K562 (cell line): ENCODE results near the gene BLM. TPM values are rescaled to one million over a fixed set of nuclear protein-coding genes. Genes with fewer than 3 reads are reported as not detected.
A peak's percentile ranks its signal among the peaks of the same experiment; 100 is the strongest.

ENCODE experiments used
- CREB3 ChIP-seq: fragments of 450-650 bp; conservative IDR thresholded peaks from 2 replicates; pipeline ENCODE4 v1.6.1; 2016; ENCODE audit warnings: missing genetic modification characterization, low read depth, mild to moderate bottlenecking, missing compliant biosample characterization, moderate library complexity
- E2F8 ChIP-seq: fragments of 450-650 bp; IDR thresholded peaks from 2 replicates; pipeline ENCODE4 v1.7.1; 2018; ENCODE audit warnings: mild to moderate bottlenecking, low read depth; ENCODE audit not compliant: partially characterized antibody
- GABPA ChIP-seq: fragments of 200-800 bp; sonication (Bioruptor generic); conservative IDR thresholded peaks from 2 replicates; pipeline ENCODE4 v1.6.1; 2016; ENCODE audit warnings: low read depth, missing genetic modification characterization, missing compliant biosample characterization
- GATA2 ChIP-seq: sonication (generic); formaldehyde crosslinking; IDR thresholded peaks from 2 replicates; pipeline ENCODE4 v1.4.0; 2020; ENCODE audit warnings: mild to moderate bottlenecking, missing genetic modification reagents
- GTF2A2 ChIP-seq: IDR thresholded peaks from 2 replicates; pipeline ENCODE4 v1.6.1; 2016; ENCODE audit warnings: mild to moderate bottlenecking, missing genetic modification characterization, missing compliant biosample characterization
- HCFC1 ChIP-seq: IDR thresholded peaks from 2 replicates; pipeline ENCODE4 v1.6.1; 2012; ENCODE audit warnings: low read depth, low read length, improper control_type of control experiment
- HNRNPH1 ChIP-seq: fragments of 200-400 bp; formaldehyde crosslinking; optimal IDR thresholded peaks from 2 replicates; pipeline ENCODE3; 2017; ENCODE audit warnings: low read depth, mild to moderate bottlenecking, low read length, moderate library complexity
- HNRNPUL1 ChIP-seq: fragments of 200-400 bp; formaldehyde crosslinking; IDR thresholded peaks from 2 replicates; pipeline ENCODE4 v1.6.1; 2017; ENCODE audit warnings: low read length
- KDM5B ChIP-seq: fragments of 200-600 bp; sonication (generic); IDR thresholded peaks from 2 replicates; pipeline ENCODE4 v1.6.1; 2012; ENCODE audit warnings: low read depth, mild to moderate bottlenecking, moderate library complexity, low read length, control low read depth, inconsistent platforms; ENCODE audit not compliant: insufficient replicate concordance
- PML ChIP-seq: IDR thresholded peaks from 2 replicates; pipeline ENCODE4 v1.6.1; 2012; ENCODE audit warnings: low read length, inconsistent platforms
- RAD51 ChIP-seq: fragments of 450-650 bp; IDR thresholded peaks from 2 replicates; pipeline ENCODE4 v1.7.1; 2016; ENCODE audit warnings: low read depth, mild to moderate bottlenecking, borderline replicate concordance
- SMAD3 ChIP-seq: fragments of 450-650 bp; formaldehyde crosslinking; conservative IDR thresholded peaks from 2 replicates; pipeline ENCODE4 v1.4.0; 2020; ENCODE audit warnings: mild to moderate bottlenecking
- SMARCE1 ChIP-seq: fragments of 450-650 bp; IDR thresholded peaks from 2 replicates; pipeline ENCODE4 v1.7.1; 2016; ENCODE audit warnings: mild to moderate bottlenecking
- SREBF2 ChIP-seq: sonication (generic); formaldehyde crosslinking; IDR thresholded peaks from 2 replicates; pipeline ENCODE4 v1.4.0; 2020; ENCODE audit warnings: mild to moderate bottlenecking, missing genetic modification reagents
- SRSF1 ChIP-seq: fragments of 200-400 bp; formaldehyde crosslinking; IDR thresholded peaks from 2 replicates; pipeline ENCODE4 v1.6.1; 2017; ENCODE audit warnings: mild to moderate bottlenecking, low read depth, low read length, moderate library complexity
- SRSF7 ChIP-seq: fragments of 200-400 bp; formaldehyde crosslinking; optimal IDR thresholded peaks from 2 replicates; pipeline ENCODE3; 2017; ENCODE audit warnings: mild to moderate bottlenecking, low read depth, low read length
- STAT6 ChIP-seq: sonication (generic); formaldehyde crosslinking; IDR thresholded peaks from 2 replicates; pipeline ENCODE4 v1.8.1; 2023; ENCODE audit warnings: mild to moderate bottlenecking, missing genetic modification reagents
- TARDBP ChIP-seq: fragments of 450-650 bp; IDR thresholded peaks from 2 replicates; pipeline ENCODE4 v1.6.1; 2016
- TEAD2 ChIP-seq: fragments of 450-650 bp; IDR thresholded peaks from 2 replicates; pipeline ENCODE4 v1.6.1; 2016; ENCODE audit warnings: missing genetic modification characterization, control low read depth, missing compliant biosample characterization
- TFAP4 ChIP-seq: sonication (generic); formaldehyde crosslinking; IDR thresholded peaks from 2 replicates; pipeline ENCODE4 v1.8.0; 2022; ENCODE audit warnings: missing genetic modification reagents, mild to moderate bottlenecking, moderate library complexity, borderline replicate concordance
- U2AF1 ChIP-seq: fragments of 200-400 bp; formaldehyde crosslinking; optimal IDR thresholded peaks from 2 replicates; pipeline ENCODE3; 2017; ENCODE audit warnings: mild to moderate bottlenecking, low read depth, low read length, moderate library complexity
- ZC3H11A ChIP-seq: IDR thresholded peaks from 2 replicates; pipeline ENCODE4 v1.6.1; 2012; ENCODE audit warnings: low read depth, low read length, improper control_type of control experiment
- polyA plus RNA-seq, 8 experiments: library from polyadenylated mRNA; depleted of rRNA in 4 of 8; stranded (reverse) in 5 of 8; unstranded in 3 of 8; fragments of >200 nt; fragmentation: Nextera tagmentation in 2 of 8; fragmentation: Illumina TruSeq in 1 of 8; extraction: Ambion mirVana in 2 of 8; extraction: Trizol in 1 of 8; gene quantifications; 2 replicates each; pipeline versions ENCODE4 v1.2.1 to v1.2.3, GENCODE V29; 2011 to 2014; ENCODE audit warnings: inconsistent platforms in 1 of 8, missing spikeins in 1 of 8
- total RNA-seq, 7 experiments: library from RNA; depleted of rRNA in 6 of 7; stranded (reverse); fragments of >200 nt in 6 of 7; fragmentation: Illumina TruSeq in 2 of 7; extraction: Trizol in 2 of 7; gene quantifications; 2 replicates each; pipeline versions ENCODE4 v1.2.1 to v1.2.3, GENCODE V29; 2011 to 2021; ENCODE audit warnings: low replicate concordance in 1 of 7

The BLM gene
- total and polyA plus RNA-seq, 9 of the 15 experiments (the other 6 are each of a cell fraction or from before 2014, with no cell fraction given): 21.0 to 56.0 (median 43.9) TPM

GRCh38 chr15:90716976-90717821 lies at the start of gene BLM (continued):
- TF ChIP-seq STAT6 (CRISPR knock-in tag): no peak
- TF ChIP-seq E2F8: peak; percentile 94
- no peak for TF ChIP-seq SMAD3 (CRISPR knock-in tag)
- TF ChIP-seq KDM5B: peak; percentile 28
- TF ChIP-seq GTF2A2 (tag): no peak
- no peak for TF ChIP-seq U2AF1
- no peak for TF ChIP-seq HNRNPH1
- TF ChIP-seq CREB3 (tag): no peak
- no peak for TF ChIP-seq ZC3H11A
- TF ChIP-seq GABPA (tag): peak; percentile 85
- TF ChIP-seq PML: peak; percentile 79; the same call in 1 of the 2 replicates
- TF ChIP-seq SRSF7: no peak
- TF ChIP-seq SMARCE1: no peak
- TF ChIP-seq HCFC1: peak; percentile 48
- peak; percentile 93 for TF ChIP-seq TFAP4
- TF ChIP-seq RAD51: peak; percentile 87
- TF ChIP-seq SREBF2 (CRISPR knock-in tag): no peak
- TF ChIP-seq GATA2 (CRISPR knock-in tag): no peak
- TF ChIP-seq HNRNPUL1: no peak
- no peak for TF ChIP-seq SRSF1
- TF ChIP-seq TEAD2 (tag): no peak
- no peak for TF ChIP-seq TARDBP
